ENCODE data around the gene SWSAP1. TPM values are rescaled to one million over a fixed set of nuclear protein-coding genes. Genes with fewer than 3 reads are reported as not detected.

SWSAP1 gene
- polyA plus RNA-seq, 1 of the 3 experiments (the other 2 are of a cell fraction), result 2.8 TPM

GRCh38 chr19:11342429-11342828 is 32.0 kb upstream of the SWSAP1 start:
- Histone ChIP-seq H3K9me2 (no peaks in the 10 kb centered on the region), H3K27me3 (ENCODE audit: insufficient read depth) (no peaks in the 10 kb centered on the region), H4K20me1 (ENCODE audit: insufficient read depth) (peaks cover 7% of the 10 kb centered on the region), H3K79me2 (ENCODE audit: insufficient read depth) (no peaks in the 10 kb centered on the region), H3K4me3 (ENCODE audit: low read depth in 2 of 2, low read length in 1 of 2) (no peak overlapping the region), H3K36me3 (replicated peaks in 1 of 2; ENCODE audit: control insufficient read depth in 1 of 2, insufficient read depth in 2 of 2, low read length in 1 of 2) (peaks cover 4 to 10% of the 10 kb centered on the region in 2 experiments), H3K27ac (ENCODE audit: low read depth in 2 of 2, low read length in 1 of 2) (no peak overlapping the region), H3K4me1 (ENCODE audit: control insufficient read depth in 1 of 2, insufficient read depth in 2 of 2, low read depth in 1 of 2, low read length in 1 of 2) (peaks cover 14 to 26% of the 10 kb centered on the region in 2 experiments; a peak in 2 of 4 replicates), H3K4me2 (no peak overlapping the region), H3K9me3 (no peaks in the 10 kb centered on the region), H3K9ac (no peak overlapping the region), H2AFZ (ENCODE audit: low read depth) (no peak overlapping the region), H3F3A (replicated peaks; ENCODE audit: insufficient read depth) (peaks cover 18% of the 10 kb centered on the region)
- DNase-seq, result no peak
- CTCF ChIA-PET, result interaction anchor here (1.0 to 1.8 kb wide), 2 partner anchors 49 to 140 kb away, joined by 5 to 8 read pairs; no protein-coding TSS in a partner anchor
- 92% methylated on average over 3 of the region's 3 CpGs for WGBS (ENCODE audit: low lambda C conversion rate)
- TF ChIP-seq RAD21 (IDR thresholded peaks at IDR 0.05; ENCODE audit: low read length) (no peak), MAX (IDR thresholded peaks at IDR 0.05; ENCODE audit: low read depth) (no peak), IRF3 (IDR thresholded peaks at IDR 0.05; ENCODE audit: low read depth, low read length) (no peak), CTCF (IDR thresholded peaks at IDR 0.05) (no peak), EP300 (IDR thresholded peaks at IDR 0.05; ENCODE audit: borderline replicate concordance in 1 of 2, low read depth in 1 of 2, low read length in 1 of 2) (no peak)
- POLR2A ChIA-PET, result no interaction called here

- Histone ChIP-seq H3K4me3 (ENCODE audit: low read depth in 2 of 2, low read length in 1 of 2) (peak overlapping the region; percentile 74 to 96), H3K9me2 (no peaks in the 10 kb centered on the region), H2AFZ (ENCODE audit: low read depth) (0 out of 2 replicates have a peak overlapping the region, but pooled peaks have one; percentile 77), H3K4me2 (peak overlapping the region; percentile 85), H3K4me1 (ENCODE audit: control insufficient read depth in 1 of 2, insufficient read depth in 2 of 2, low read depth in 1 of 2, low read length in 1 of 2) (peaks cover 13 to 14% of the 10 kb centered on the region in 2 experiments; a peak in 2 of 4 replicates), H3K9me3 (no peaks in the 10 kb centered on the region), H3K27ac (ENCODE audit: low read depth in 2 of 2, low read length in 1 of 2) (peak overlapping the region; percentile 58 to 60; a peak in 2 of 4 replicates), H3K36me3 (replicated peaks in 1 of 2; ENCODE audit: control insufficient read depth in 1 of 2, insufficient read depth in 2 of 2, low read length in 1 of 2) (peaks cover 4 to 10% of the 10 kb centered on the region in 2 experiments), H3K27me3 (ENCODE audit: insufficient read depth) (no peaks in the 10 kb centered on the region), H3F3A (replicated peaks; ENCODE audit: insufficient read depth) (peaks cover 18% of the 10 kb centered on the region), H3K79me2 (ENCODE audit: insufficient read depth) (no peaks in the 10 kb centered on the region), H3K9ac (peak overlapping the region; percentile 76), H4K20me1 (ENCODE audit: insufficient read depth) (peaks cover 7% of the 10 kb centered on the region)
- no peak for TF ChIP-seq TCF12 (IDR thresholded peaks at IDR 0.05)
- no peak for TF ChIP-seq NRF1 (IDR thresholded peaks at IDR 0.05; ENCODE audit: low read depth, low read length)
- no peak for TF ChIP-seq ELF1 (IDR thresholded peaks at IDR 0.05)
- no peak for TF ChIP-seq JUND (IDR thresholded peaks at IDR 0.05)
- TF ChIP-seq SIN3A (IDR thresholded peaks at IDR 0.05; ENCODE audit: borderline replicate concordance, low read depth, low read length), result no peak
- TF ChIP-seq MEF2A (IDR thresholded peaks at IDR 0.05; ENCODE audit: borderline replicate concordance, low read depth), result no peak
- TF ChIP-seq IRF3 (IDR thresholded peaks at IDR 0.05; ENCODE audit: low read depth, low read length), result no peak
- no peak for TF ChIP-seq NFIC (IDR thresholded peaks at IDR 0.05; ENCODE audit: borderline replicate concordance)
- TF ChIP-seq TEAD4 (IDR thresholded peaks at IDR 0.05; ENCODE audit: borderline replicate concordance, insufficient read depth), result no peak
- TF ChIP-seq GABPA (IDR thresholded peaks at IDR 0.05; ENCODE audit: low read depth), result no peak
- no peak for TF ChIP-seq POLR2AphosphoS5 (IDR thresholded peaks at IDR 0.05; ENCODE audit: low read depth, low read length)
- no peak for TF ChIP-seq USF1 (IDR thresholded peaks at IDR 0.05; ENCODE audit: borderline replicate concordance, low read depth)
- TF ChIP-seq FOSL2 (IDR thresholded peaks at IDR 0.05; ENCODE audit: borderline replicate concordance, low read depth), result no peak
- no peak for TF ChIP-seq RCOR1 (IDR thresholded peaks at IDR 0.05; ENCODE audit: low read length)
- TF ChIP-seq GATA2 (CRISPR knock-in tag; IDR thresholded peaks at IDR 0.05), result no peak
- TF ChIP-seq EZH2phosphoT487 (IDR thresholded peaks at IDR 0.05; ENCODE audit: borderline replicate concordance, low read depth), result no peak
- TF ChIP-seq MXI1 (IDR thresholded peaks at IDR 0.05; ENCODE audit: low read depth, low read length), result no peak
- TF ChIP-seq FOXJ3 (CRISPR knock-in tag; IDR thresholded peaks at IDR 0.05), result no peak
- POLR2A ChIA-PET, result interaction anchor here (0.6 to 2.3 kb wide), 4 partner anchors 20 to 38 kb away, joined by 3 to 15 read pairs (median 4); partner anchors contain the start of genes EPOR and SWSAP1
- CTCF ChIA-PET, result interaction anchor here (1.3 to 3.0 kb wide), 4 partner anchors 30 to 137 kb away, joined by 5 to 23 read pairs (median 7); partner anchors contain the start of gene SWSAP1
- DNase-seq, result peak; percentile 5
- WGBS (ENCODE audit: low lambda C conversion rate), result 56% methylated on average over 13 of the region's 15 CpGs
Measured at GRCh38 chr19:11345122-11345803, 29.2 kb upstream of the SWSAP1 start.
